HepG2 (cell line): Measurements from ENCODE around the gene CACNA1C. TPM values are rescaled to one million over a fixed set of nuclear protein-coding genes. Genes with fewer than 3 reads are reported as not detected.

Source experiments
- ATAC-seq: fragments of 200-7000 bp; cut with Tn5 transposase; 3 replicates; pipeline ENCODE4 v1.9.1; 2020; ENCODE audit warnings: mild to moderate bottlenecking, moderate library complexity
- BruUV-seq: library from RNA; stranded (reverse); fragments of 400-500 nt; replicated peaks from 2 replicates; lab custom pipeline; 2021; lab: Mats Ljungman, UMichigan
- CTCF ChIA-PET: fragments of 300-600 bp; formaldehyde crosslinking; extraction: SDS; loops from one replicate; lab custom pipeline; 2021; ENCODE audit warnings: low total read pairs, inconsistent platforms, low intra/inter-chr PET ratio; lab: Yijun Ruan, JAX
- POLR2A ChIA-PET: fragments of 350-600 bp; sonication (Branson Sonifier 250); formaldehyde crosslinking; loops from one replicate; lab custom pipeline; 2020; ENCODE audit warnings: antibody characterized with exemption, inconsistent platforms; lab: Yijun Ruan, JAX
- DNase-seq: peaks from one replicate; pipeline ENCODE4 v3.0.0-alpha.2; 2015; ENCODE audit warnings: low spot score
- FAIRE-seq: peaks from 3 replicates; lab custom pipeline; 2011; peaks lifted over from hg19 to GRCh38; lab: Jason Lieb, UNC
- H2AFZ ChIP-seq: one replicate; pipeline ENCODE4 v1.6.1; 2011; ENCODE audit warnings: low read length, inconsistent platforms
- H3K27ac ChIP-seq: fragments of 300-600 bp; 3 replicates; pipeline ENCODE4 v1.8.0; 2011; ENCODE audit warnings: mixed run types, mild to moderate bottlenecking, mixed read lengths, low read length, inconsistent platforms; ENCODE audit not compliant: insufficient read depth; ENCODE audit errors: extremely low read length
- H3K27me3 ChIP-seq, 2 experiments: fragments of 200-600 bp in 1 of 2; 2 replicates in 1 of 2; 3 replicates in 1 of 2; pipeline versions ENCODE4 v1.6.0 to v1.8.0; 2011; ENCODE audit warnings: low read length in 2 of 2, mild to moderate bottlenecking in 2 of 2, moderate library complexity in 2 of 2, inconsistent platforms in 1 of 2; ENCODE audit not compliant: insufficient read depth in 2 of 2, control insufficient read depth in 1 of 2
- H3K36me3 ChIP-seq, 2 experiments: fragments of 200-600 bp in 1 of 2; replicated peaks in 1 of 2; 2 replicates in 1 of 2; 3 replicates in 1 of 2; pipeline versions ENCODE4 v1.5.1 to v1.8.0; 2011; ENCODE audit warnings: low read length in 2 of 2, inconsistent platforms in 1 of 2; ENCODE audit not compliant: insufficient read depth in 2 of 2, control insufficient read depth in 1 of 2
- H3K4me1 ChIP-seq: 2 replicates; pipeline ENCODE4 v1.5.1; 2012; ENCODE audit warnings: low read length, inconsistent platforms; ENCODE audit not compliant: insufficient read depth
- H3K4me2 ChIP-seq: 2 replicates; pipeline ENCODE4 v1.6.0; 2011; ENCODE audit warnings: low read depth, low read length, inconsistent platforms
- H3K4me3 ChIP-seq, 3 experiments: fragments of 200-600 bp in 1 of 3; sonication (generic), shearing (Covaris generic) in 1 of 3; replicated peaks in 1 of 3; 2 replicates each; pipeline ENCODE4 v1.5.1; 2011 to 2016; ENCODE audit warnings: low read length in 3 of 3, inconsistent platforms in 2 of 3, low read depth in 2 of 3, mild to moderate bottlenecking in 2 of 3, control low read depth in 1 of 3, mixed read lengths in 1 of 3; ENCODE audit not compliant: insufficient read depth in 1 of 3
- H3K79me2 ChIP-seq: one replicate; pipeline ENCODE4 v1.6.1; 2011; ENCODE audit warnings: low read length, inconsistent platforms; ENCODE audit not compliant: insufficient read depth
- H3K9ac ChIP-seq: 2 replicates; pipeline ENCODE4 v1.6.0; 2011; ENCODE audit warnings: mild to moderate bottlenecking, low read depth, low read length, inconsistent platforms; ENCODE audit not compliant: insufficient read depth
- H3K9me3 ChIP-seq: 2 replicates; pipeline ENCODE4 v1.5.1; 2012; ENCODE audit warnings: mild to moderate bottlenecking, low read length
- H4K20me1 ChIP-seq: 2 replicates; pipeline ENCODE4 v1.6.0; 2011; ENCODE audit warnings: inconsistent platforms, mild to moderate bottlenecking, low read length, moderate library complexity; ENCODE audit not compliant: insufficient read depth
- U2AF2 ChIP-seq: fragments of 200-400 bp; formaldehyde crosslinking; IDR thresholded peaks from 2 replicates; pipeline ENCODE4 v1.6.1; 2017; ENCODE audit warnings: low read depth, mild to moderate bottlenecking, low read length
- ZNF703 ChIP-seq: sonication (generic); formaldehyde crosslinking; IDR thresholded peaks from 2 replicates; pipeline ENCODE4 v1.5.1; 2020; ENCODE audit warnings: missing genetic modification reagents, mild to moderate bottlenecking, moderate library complexity, borderline replicate concordance
- WGBS: methylation state at CpG from one replicate; pipeline ENCODE4 v1.1.6; 2017; ENCODE audit warnings: low lambda C conversion rate; 5-methylcytosine and 5-hydroxymethylcytosine counted together
- in situ Hi-C: cut with HindIII; loops from 2 replicates; pipeline ENCODE4 v1.10.0; 2017; ENCODE audit warnings: low pct_unique_long_range_greater_than_20kb; ENCODE audit not compliant: extremely low pct_ligation_motif_present
- intact Hi-C: fragments of 100-400 bp; cut with micrococcal nuclease; formaldehyde crosslinking; loops from one replicate; pipeline ENCODE4 v1.10.0; 2022; ENCODE audit not compliant: unreplicated experiment
- polyA plus RNA-seq, 8 experiments: library from polyadenylated mRNA; depleted of rRNA in 3 of 8; stranded (reverse) in 7 of 8; unstranded in 1 of 8; fragments of >200 nt; fragmentation: Illumina TruSeq in 4 of 8; extraction: Trizol in 4 of 8; gene quantifications; 2 replicates each; pipeline versions ENCODE4 v1.2.1 to v1.2.3, GENCODE V29; 2011 to 2016; ENCODE audit warnings: low read depth in 4 of 8, missing spikeins in 1 of 8, mixed read lengths in 1 of 8; ENCODE audit not compliant: insufficient read depth in 1 of 8
- total RNA-seq, 5 experiments: library from RNA; depleted of rRNA; stranded (reverse); fragments of >200 nt; fragmentation: Illumina TruSeq; extraction: Trizol; gene quantifications; 2 replicates each; pipeline ENCODE4 v1.2.3, GENCODE V29; 2016; ENCODE audit warnings: low read depth in 1 of 5
- TF ChIP-seq, protein P1 (sequence below): sonication (generic); formaldehyde crosslinking; IDR thresholded peaks from 2 replicates; pipeline ENCODE4 v1.8.1; 2022; ENCODE audit warnings: low read depth, mild to moderate bottlenecking, missing genetic modification reagents

CACNA1C gene
- total and polyA plus RNA-seq, 2 of the 13 experiments (the other 11 are each of a cell fraction or from before 2014, with no cell fraction given): not detected

- intact Hi-C loops (no loop called here), in situ Hi-C loops (no loop called here)
- no peak overlapping the region for H3K27ac ChIP-seq
- H3K27me3 ChIP-seq: peaks cover 3 to 21% of the 10 kb centered on the region in 2 experiments; a peak in 4 of 5 replicates
- H3K4me1 ChIP-seq: no peaks in the 10 kb centered on the region
- no peak overlapping the region for H3K9ac ChIP-seq
- ATAC-seq (peak; percentile 85), DNase-seq (peak; percentile 6), FAIRE-seq (no peak)
- TF ChIP-seq, protein P1, sequence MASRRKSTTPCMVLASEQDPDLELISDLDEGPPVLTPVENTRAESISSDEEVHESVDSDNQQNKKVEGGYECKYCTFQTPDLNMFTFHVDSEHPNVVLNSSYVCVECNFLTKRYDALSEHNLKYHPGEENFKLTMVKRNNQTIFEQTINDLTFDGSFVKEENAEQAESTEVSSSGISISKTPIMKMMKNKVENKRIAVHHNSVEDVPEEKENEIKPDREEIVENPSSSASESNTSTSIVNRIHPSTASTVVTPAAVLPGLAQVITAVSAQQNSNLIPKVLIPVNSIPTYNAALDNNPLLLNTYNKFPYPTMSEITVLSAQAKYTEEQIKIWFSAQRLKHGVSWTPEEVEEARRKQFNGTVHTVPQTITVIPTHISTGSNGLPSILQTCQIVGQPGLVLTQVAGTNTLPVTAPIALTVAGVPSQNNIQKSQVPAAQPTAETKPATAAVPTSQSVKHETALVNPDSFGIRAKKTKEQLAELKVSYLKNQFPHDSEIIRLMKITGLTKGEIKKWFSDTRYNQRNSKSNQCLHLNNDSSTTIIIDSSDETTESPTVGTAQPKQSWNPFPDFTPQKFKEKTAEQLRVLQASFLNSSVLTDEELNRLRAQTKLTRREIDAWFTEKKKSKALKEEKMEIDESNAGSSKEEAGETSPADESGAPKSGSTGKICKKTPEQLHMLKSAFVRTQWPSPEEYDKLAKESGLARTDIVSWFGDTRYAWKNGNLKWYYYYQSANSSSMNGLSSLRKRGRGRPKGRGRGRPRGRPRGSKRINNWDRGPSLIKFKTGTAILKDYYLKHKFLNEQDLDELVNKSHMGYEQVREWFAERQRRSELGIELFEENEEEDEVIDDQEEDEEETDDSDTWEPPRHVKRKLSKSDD (CRISPR knock-in tag): no peak
- no peak for TF ChIP-seq ZNF703 (CRISPR knock-in tag)
- no peak for TF ChIP-seq U2AF2
- TF ChIP-seq, all 625 proteins: peak for 0
- no peaks in the 10 kb centered on the region for H4K20me1 ChIP-seq
- WGBS: 35% methylated on average over 11 of the region's 11 CpGs
- no peak overlapping the region for H2AFZ ChIP-seq
- no peak overlapping the region for H3K4me2 ChIP-seq
- BruUV-seq: no TSS peak
- POLR2A ChIA-PET: no interaction called here
- CTCF ChIA-PET: no interaction called here
- H3K36me3 ChIP-seq: no peaks in the 10 kb centered on the region
- no peak overlapping the region for H3K4me3 ChIP-seq
- H3K9me3 ChIP-seq: no peaks in the 10 kb centered on the region
- no peaks in the 10 kb centered on the region for H3K79me2 ChIP-seq
Observed at GRCh38 chr12:2360630-2361170, 307.9 kb downstream of the CACNA1C start.
